Measurements from ENCODE around the gene STOX2.

DNA sequence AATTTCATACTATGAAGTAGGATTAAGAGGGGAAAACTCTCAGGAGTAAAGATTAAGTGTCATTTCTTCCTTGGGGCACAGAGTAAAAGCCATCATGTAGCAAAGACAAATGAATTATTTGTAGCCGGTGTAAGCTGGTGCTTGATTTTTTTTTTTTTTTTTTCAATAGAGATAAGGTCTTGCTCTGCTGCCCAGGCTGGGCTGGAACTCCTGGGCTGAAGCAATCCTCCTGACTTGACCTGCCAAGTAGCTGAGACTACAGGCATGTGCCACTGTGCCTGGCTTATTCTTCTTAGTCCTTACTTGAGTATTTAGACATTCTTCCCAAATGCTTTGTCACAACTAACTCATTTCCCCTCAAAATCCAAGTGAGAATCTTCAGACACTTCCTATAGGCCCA, 125.7 kb downstream of the STOX2 start:
- TF ChIP-seq CTCF (IDR thresholded peaks at IDR 0.05; ENCODE audit: insufficient read depth, low read depth, low read length) (no peak), EZH2 (IDR thresholded peaks at IDR 0.05; ENCODE audit: insufficient read depth, low read length) (no peak)
